Hepatocyte (in vitro differentiated cells): ENCODE measurements around the gene FCAMR. TPM values are rescaled to one million over a fixed set of nuclear protein-coding genes. Genes with fewer than 3 reads are reported as not detected.

Source experiments
- DNase-seq: peaks from one replicate; pipeline ENCODE4 v3.0.0-alpha.2; 2016; ENCODE audit warnings: low spot score
- H2AFZ ChIP-seq: fragments of 200-600 bp; sonication (generic); 2 replicates; pipeline ENCODE4 v1.6.0; 2016; ENCODE audit warnings: antibody characterized with exemption, mild to moderate bottlenecking
- H3K27ac ChIP-seq: fragments of 200-600 bp; sonication (generic); 2 replicates; pipeline ENCODE4 v1.5.1; 2016; ENCODE audit warnings: mild to moderate bottlenecking
- H3K27me3 ChIP-seq: fragments of 200-600 bp; sonication (generic); 2 replicates; pipeline ENCODE4 v1.6.1; 2016
- H3K36me3 ChIP-seq: fragments of 200-600 bp; sonication (generic); replicated peaks from 2 replicates; pipeline ENCODE4 v1.5.1; 2016; ENCODE audit warnings: low read depth; ENCODE audit not compliant: insufficient read depth
- H3K4me1 ChIP-seq: fragments of 200-600 bp; sonication (generic); 2 replicates; pipeline ENCODE4 v1.5.1; 2016; ENCODE audit warnings: mild to moderate bottlenecking, moderate library complexity; ENCODE audit not compliant: insufficient read depth
- H3K4me2 ChIP-seq: fragments of 200-600 bp; sonication (generic); 2 replicates; pipeline ENCODE4 v1.6.0; 2016
- H3K4me3 ChIP-seq: fragments of 200-600 bp; sonication (generic); 2 replicates; pipeline ENCODE4 v1.5.1; 2016; ENCODE audit warnings: mild to moderate bottlenecking
- H3K79me2 ChIP-seq: fragments of 200-600 bp; sonication (generic); 2 replicates; pipeline ENCODE4 v1.6.0; 2017; ENCODE audit warnings: mild to moderate bottlenecking
- H3K9me2 ChIP-seq: fragments of 200-600 bp; sonication (generic); replicated peaks from 2 replicates; pipeline ENCODE4 v1.6.0; 2017; ENCODE audit warnings: mild to moderate bottlenecking; ENCODE audit not compliant: insufficient read depth
- H3K9me3 ChIP-seq: fragments of 200-600 bp; sonication (generic); 2 replicates; pipeline ENCODE4 v1.5.1; 2016; ENCODE audit warnings: low read depth, mild to moderate bottlenecking
- H4K20me1 ChIP-seq: fragments of 200-600 bp; sonication (generic); 2 replicates; pipeline ENCODE4 v1.6.0; 2016; ENCODE audit warnings: mild to moderate bottlenecking; ENCODE audit not compliant: insufficient read depth, poor library complexity, severe bottlenecking
- CTCF ChIP-seq: fragments of 200-600 bp; sonication (generic); IDR thresholded peaks from 2 replicates; pipeline ENCODE4 v1.5.1; 2016; ENCODE audit warnings: antibody characterized with exemption, mild to moderate bottlenecking; ENCODE audit not compliant: poor library complexity
- EZH2 ChIP-seq: fragments of 200-600 bp; sonication (generic); IDR thresholded peaks from 2 replicates; pipeline ENCODE4 v1.6.1; 2016; ENCODE audit warnings: antibody characterized with exemption, mild to moderate bottlenecking, borderline replicate concordance
- EZH2phosphoT487 ChIP-seq: fragments of 200-600 bp; sonication (generic); IDR thresholded peaks from one replicate; pipeline ENCODE4 v1.6.1; 2018; ENCODE audit warnings: antibody characterized with exemption, mild to moderate bottlenecking, low read depth, moderate library complexity; ENCODE audit not compliant: unreplicated experiment, severe bottlenecking
- WGBS: methylation state at CpG from one replicate; pipeline ENCODE4 v1.1.6; 2016; ENCODE audit warnings: low lambda C conversion rate; ENCODE audit errors: missing lambda C conversion rate; 5-methylcytosine and 5-hydroxymethylcytosine counted together
- polyA plus RNA-seq: library from polyadenylated mRNA; unstranded; fragments of >200 nt; fragmentation: Nextera tagmentation; extraction: Ambion mirVana; gene quantifications from 2 replicates; pipeline ENCODE4 v1.2.1, GENCODE V29; 2016
- total RNA-seq: library from RNA; depleted of rRNA; stranded (reverse); fragments of >200 nt; gene quantifications from 2 replicates; pipeline ENCODE4 v1.2.3, GENCODE V29; 2014

FCAMR gene
- total and polyA plus RNA-seq, 2 experiments from 2014 or later, result 0.70 TPM; not detected in 1

GRCh38 chr1:207014728-207015127 is 44.5 kb upstream of the FCAMR start:
- Histone ChIP-seq H4K20me1 (no peaks in the 10 kb centered on the region), H3K36me3 (no peaks in the 10 kb centered on the region), H3K9me3 (no peaks in the 10 kb centered on the region), H3K4me3 (no peak overlapping the region), H3K9me2 (no peaks in the 10 kb centered on the region), H2AFZ (no peak overlapping the region), H3K4me2 (no peak overlapping the region), H3K79me2 (no peaks in the 10 kb centered on the region), H3K4me1 (peaks cover 7% of the 10 kb centered on the region), H3K27me3 (no peaks in the 10 kb centered on the region), H3K27ac (no peak overlapping the region)
- DNase-seq, result no peak
- TF ChIP-seq EZH2phosphoT487 (no peak), CTCF (no peak), EZH2 (no peak)
- WGBS, result 82% methylated on average over 3 of the region's 3 CpGs

GRCh38 chr1:207013321-207014085 is 43.2 kb upstream of the FCAMR start:
- TF ChIP-seq CTCF, result no peak
- TF ChIP-seq EZH2, result no peak
- no peak for TF ChIP-seq EZH2phosphoT487
- no peak for DNase-seq
- H2AFZ ChIP-seq, result no peak overlapping the region
- no peaks in the 10 kb centered on the region for H3K9me2 ChIP-seq
- WGBS, result 97% methylated on average over 6 of the region's 6 CpGs
- no peaks in the 10 kb centered on the region for H3K27me3 ChIP-seq
- H4K20me1 ChIP-seq, result no peaks in the 10 kb centered on the region
- no peaks in the 10 kb centered on the region for H3K79me2 ChIP-seq
- no peaks in the 10 kb centered on the region for H3K36me3 ChIP-seq
- H3K4me2 ChIP-seq, result no peak overlapping the region
- no peak overlapping the region for H3K27ac ChIP-seq
- H3K9me3 ChIP-seq, result no peaks in the 10 kb centered on the region
- H3K4me1 ChIP-seq, result peaks cover 9% of the 10 kb centered on the region
- H3K4me3 ChIP-seq, result no peak overlapping the region

- no peak for TF ChIP-seq EZH2
- TF ChIP-seq EZH2phosphoT487, result no peak
- no peak for TF ChIP-seq CTCF
- no peaks in the 10 kb centered on the region for H3K27me3 ChIP-seq
- DNase-seq, result no peak
- 91% methylated on average over 2 of the region's 2 CpGs for WGBS
- no peak overlapping the region for H3K4me3 ChIP-seq
- H3K36me3 ChIP-seq, result no peaks in the 10 kb centered on the region
- no peaks in the 10 kb centered on the region for H3K79me2 ChIP-seq
- peaks cover 19% of the 10 kb centered on the region for H3K4me1 ChIP-seq
- H3K27ac ChIP-seq, result peak overlapping the region; percentile 87
- H3K9me3 ChIP-seq, result no peaks in the 10 kb centered on the region
- H2AFZ ChIP-seq, result no peak overlapping the region
- no peaks in the 10 kb centered on the region for H4K20me1 ChIP-seq
- H3K9me2 ChIP-seq, result no peaks in the 10 kb centered on the region
- no peak overlapping the region for H3K4me2 ChIP-seq
These were observed 40.5 kb upstream of the FCAMR start for GRCh38 chr1:207010726-207011125.
